ENCODE results near the gene PTPN14. TPM values are rescaled to one million over a fixed set of nuclear protein-coding genes. Genes with fewer than 3 reads are reported as not detected.
"Not testable (repeated sequence)": the region's sequence is repeated elsewhere in the genome, so short reads cannot be mapped to it uniquely, and the experiment has no call there.

PTPN14 gene
- polyA plus RNA-seq, 12 donors, result 16.3 to 73.5 (median 19.3) TPM

- no peak for DNase-seq
Observed at GRCh38 chr1:214542275-214543199, 8.9 kb downstream of the PTPN14 start.

GRCh38 chr1:214541693-214542092 is 9.7 kb downstream of the PTPN14 start:
- DNase-seq, result no peak

DNA sequence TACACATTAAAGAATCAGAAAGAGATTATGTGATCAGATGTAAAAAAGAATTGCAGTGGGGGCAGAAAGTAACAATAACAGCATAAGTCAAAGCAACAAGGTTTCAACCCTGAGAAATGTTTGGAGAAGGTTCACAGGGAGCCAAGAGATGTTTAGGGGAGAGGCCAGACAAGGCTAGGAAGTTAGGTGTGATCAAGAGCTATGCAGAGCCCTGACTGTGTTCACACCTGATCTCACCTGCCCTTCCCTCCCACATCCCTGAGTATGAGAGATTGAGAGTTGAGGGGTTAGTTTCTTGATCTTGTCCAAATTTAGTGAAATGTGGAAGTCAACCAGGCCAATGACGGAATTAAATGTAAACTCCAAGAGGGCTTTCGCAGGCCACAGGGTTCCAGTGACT is 10.2 kb downstream of the PTPN14 start:
- DNase-seq, result no peak

- DNase-seq, result no peak
Observed at GRCh38 chr1:214540324-214540723, 11.1 kb downstream of the PTPN14 start.

GRCh38 chr1:214538496-214538895 is 12.9 kb downstream of the PTPN14 start:
- peak; percentile 39 for DNase-seq

DNA sequence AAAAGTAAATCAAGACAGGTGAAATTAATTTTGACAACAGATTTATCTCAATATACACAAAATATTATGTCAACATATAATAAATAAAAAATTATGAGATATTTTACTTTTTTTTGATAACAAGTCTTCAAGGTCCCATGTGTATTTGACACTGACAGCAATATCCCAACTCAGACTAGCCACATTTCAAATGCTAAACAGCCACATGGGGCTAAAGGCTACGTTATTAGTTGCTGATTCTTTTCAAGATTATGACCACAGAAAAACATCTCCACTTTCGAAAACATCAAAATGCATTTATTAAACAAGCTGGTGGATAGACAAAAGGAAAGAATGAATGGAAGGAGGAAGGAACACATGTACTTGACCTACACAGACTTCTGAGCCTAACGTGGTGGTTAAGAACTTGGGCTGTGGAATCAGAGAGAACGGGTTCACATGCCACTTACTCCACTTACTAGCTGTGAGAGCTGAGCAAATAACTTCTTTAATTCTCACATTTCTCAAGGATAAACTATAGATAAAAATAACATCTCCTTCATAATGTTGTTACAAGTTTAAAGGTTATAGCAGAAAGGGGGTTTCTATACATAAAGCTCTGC is 13.4 kb downstream of the PTPN14 start:
- DNase-seq, result no peak

DNA sequence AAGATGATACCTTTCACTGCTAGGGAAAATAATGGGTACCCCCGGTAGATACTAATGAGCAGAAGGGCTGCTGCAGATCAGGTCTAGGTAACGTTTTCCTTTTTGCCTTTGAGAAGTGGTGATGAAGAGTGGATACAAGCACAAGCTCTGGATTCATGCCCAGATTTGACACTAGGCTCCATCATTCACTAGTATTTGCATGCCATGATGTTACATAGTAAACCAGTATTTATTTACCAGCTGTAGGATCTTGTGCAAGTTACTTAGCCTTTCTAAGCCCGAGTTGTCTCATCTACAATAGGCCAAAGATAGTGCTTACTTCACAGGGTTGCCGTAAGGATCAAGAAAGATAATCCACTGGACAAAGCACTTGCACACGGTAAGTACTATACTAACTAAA is 14.2 kb downstream of the PTPN14 start:
- no peak for DNase-seq

DNA sequence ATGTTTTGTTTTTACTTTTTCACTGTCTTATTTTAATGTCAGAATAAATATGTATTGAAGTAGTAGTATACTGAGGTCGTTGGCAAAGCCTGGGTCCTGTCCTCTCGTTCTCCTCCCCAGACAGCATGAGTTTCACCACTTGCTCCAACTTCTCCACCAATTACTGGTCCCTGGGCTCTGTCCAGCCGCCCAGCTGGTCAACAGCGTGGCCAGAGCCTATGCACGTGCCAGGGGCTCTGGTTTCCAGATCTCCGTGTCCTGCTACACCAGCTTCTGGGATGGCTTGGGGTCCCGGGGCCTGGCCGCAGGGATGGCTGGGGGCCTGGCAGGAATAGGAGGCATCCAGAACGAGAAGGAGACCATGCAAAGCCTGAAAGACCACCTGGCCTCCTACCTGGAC is 19.3 kb downstream of the PTPN14 start:
- DNase-seq, result no peak

- DNase-seq, result no peak
Observed at GRCh38 chr1:214525535-214526019, 25.8 kb downstream of the PTPN14 start.

GRCh38 chr1:214524824-214525223 is 26.6 kb downstream of the PTPN14 start:
- DNase-seq, result no peak

- no peak for DNase-seq
Observed at GRCh38 chr1:214523124-214523824, 28.1 kb downstream of the PTPN14 start.

GRCh38 chr1:214521458-214521857 is 29.9 kb downstream of the PTPN14 start:
- not testable (repeated sequence) for DNase-seq

GRCh38 chr1:214520544-214521165 is 30.7 kb downstream of the PTPN14 start:
- DNase-seq, result no peak

- DNase-seq, result no peak
Observed at GRCh38 chr1:214518361-214518760, 33.0 kb downstream of the PTPN14 start.

DNA sequence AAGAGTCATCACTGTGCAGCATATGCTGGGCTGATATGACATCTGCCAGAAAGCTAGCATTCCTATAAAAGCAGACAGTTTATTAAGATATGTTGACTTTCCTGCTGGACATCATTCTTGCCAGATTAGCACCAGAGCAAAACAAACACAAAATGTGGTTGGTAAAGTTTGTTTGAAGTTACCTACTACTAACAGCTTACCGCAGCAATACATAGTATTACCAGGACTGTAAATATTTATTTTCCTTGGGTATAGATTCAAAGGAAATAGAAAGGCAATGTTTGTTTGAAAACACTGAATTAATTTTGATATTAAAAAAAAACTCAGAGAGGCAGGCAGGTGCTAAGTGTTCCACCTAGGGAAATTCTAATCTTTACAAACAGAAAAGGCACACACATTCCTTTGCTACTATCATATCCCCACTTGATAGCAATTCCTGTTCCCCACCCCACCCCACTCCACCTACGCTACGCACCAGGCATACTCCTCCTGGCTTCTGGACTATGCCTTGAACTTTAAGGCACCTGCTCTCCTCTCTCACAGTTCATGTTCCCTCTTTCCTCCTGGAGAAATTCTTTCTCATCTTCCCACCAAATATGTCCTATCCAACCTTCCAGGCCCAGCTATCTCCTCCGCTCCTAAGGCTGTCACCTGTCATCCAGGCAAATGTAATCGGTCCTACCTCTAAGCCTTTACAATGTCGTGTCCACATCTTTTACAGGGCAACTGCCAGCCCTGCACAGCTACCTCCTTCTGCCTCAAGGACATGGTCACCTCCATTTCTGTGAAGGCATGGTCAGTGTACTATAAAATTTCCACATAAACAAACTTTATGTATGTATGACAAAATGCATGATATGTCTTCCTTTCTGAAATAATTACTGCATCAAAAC is 34.7 kb downstream of the PTPN14 start:
- no peak for DNase-seq

DNA sequence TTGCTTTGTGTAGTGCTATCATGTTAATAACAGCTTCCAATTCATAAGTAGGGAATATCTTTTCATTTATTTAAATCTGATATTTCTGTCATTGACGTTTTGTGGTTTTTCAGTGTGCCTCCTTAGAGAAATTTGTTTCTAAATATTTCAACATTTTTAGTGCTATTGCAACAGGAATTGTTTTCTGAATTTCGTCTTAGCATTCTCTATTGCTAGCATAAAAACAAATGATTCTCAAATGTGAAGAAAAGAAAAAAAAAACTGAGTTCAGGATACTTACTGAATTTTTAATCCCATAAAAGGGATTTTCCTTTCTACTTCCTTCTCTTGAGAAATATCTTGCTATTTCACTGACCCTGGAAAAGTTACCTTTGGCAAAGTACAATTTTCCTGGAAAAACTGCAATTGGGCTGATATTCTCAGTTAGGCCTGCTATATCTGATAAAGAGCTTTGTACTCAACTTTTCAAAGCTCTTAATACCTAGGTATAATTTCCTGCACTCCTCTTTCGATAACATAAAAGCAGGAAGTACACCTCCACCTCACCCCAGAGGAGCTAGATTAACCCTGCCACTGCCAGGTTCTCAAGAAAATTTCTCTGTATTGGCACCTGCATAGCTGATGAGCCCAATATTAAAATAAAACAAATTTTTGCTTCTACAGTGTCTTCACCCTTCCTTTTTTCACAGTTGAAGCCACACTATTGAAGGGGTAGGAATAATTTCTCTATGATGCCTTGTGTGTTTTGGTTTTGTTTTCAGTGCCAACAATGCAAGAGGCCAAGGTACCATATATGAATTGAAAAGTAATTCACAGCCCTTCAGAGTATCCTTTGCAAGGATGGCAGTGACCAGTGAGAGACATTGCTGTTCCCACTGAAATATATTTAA is 35.6 kb downstream of the PTPN14 start:
- no peak for DNase-seq

- no peak for DNase-seq
Observed at GRCh38 chr1:214514819-214515383, 36.5 kb downstream of the PTPN14 start.

DNA sequence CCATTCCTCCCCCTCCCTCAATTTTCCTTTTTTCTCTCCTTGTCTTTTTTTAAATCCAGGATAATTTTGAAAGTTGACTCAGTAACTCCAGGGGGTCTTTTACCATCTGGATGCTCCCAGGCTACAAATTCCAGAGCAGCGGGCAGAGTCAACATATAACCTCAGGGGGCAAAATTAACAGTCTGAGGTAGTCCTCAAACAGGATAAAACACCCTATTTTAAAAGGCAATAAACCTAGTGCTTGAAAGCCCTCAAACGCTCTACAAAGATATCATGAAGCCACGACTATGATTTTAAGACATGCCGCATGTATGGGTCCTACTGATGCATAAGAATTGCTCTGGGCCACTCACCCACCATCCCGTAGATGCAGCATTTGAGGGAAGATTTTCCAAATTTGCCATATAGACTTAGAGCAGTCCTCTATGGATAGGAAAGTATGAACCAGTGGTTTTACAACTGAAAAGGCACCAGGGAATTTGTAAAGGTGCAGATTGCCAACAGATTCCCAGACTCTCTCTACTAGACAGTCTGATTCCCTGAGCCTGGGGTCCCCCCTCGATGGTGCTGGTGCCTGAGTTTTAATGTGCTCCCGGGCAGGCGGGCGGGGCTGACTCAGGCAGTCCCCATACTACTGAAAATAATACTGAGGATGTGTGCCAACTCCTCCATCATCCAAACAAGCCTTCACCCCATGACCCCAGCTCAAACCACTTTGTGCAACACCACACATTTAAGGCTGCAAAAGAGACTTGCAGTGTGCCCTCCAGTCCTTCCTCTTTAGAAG is 37.2 kb downstream of the PTPN14 start:
- no peak for DNase-seq

GRCh38 chr1:214513394-214513793 is 38.0 kb downstream of the PTPN14 start:
- no peak for DNase-seq

Data from muscle of arm (tissue), 12 donors.